K562 (cell line): ENCODE results near the gene RHOB. TPM values are rescaled to one million over a fixed set of nuclear protein-coding genes. Genes with fewer than 3 reads are reported as not detected.

Source experiments
- ATAC-seq: fragments of 200-7000 bp; cut with Tn5 transposase; 3 replicates; pipeline ENCODE4 v1.9.1; 2020; ENCODE audit warnings: moderate library complexity
- BruUV-seq: library from RNA; stranded (reverse); fragments of 400-500 nt; replicated peaks from 2 replicates; lab custom pipeline; 2021; lab: Mats Ljungman, UMichigan
- CTCF ChIA-PET: fragments of 300-600 bp; formaldehyde crosslinking; extraction: SDS; loops from one replicate; lab custom pipeline; 2021; ENCODE audit warnings: low intra/inter-chr PET ratio; lab: Yijun Ruan, JAX
- POLR2A ChIA-PET: fragments of 300-600, 350-650 bp; sonication (Branson Sonifier 250); formaldehyde crosslinking; extraction: SDS; loops from one replicate; lab custom pipeline; 2021; ENCODE audit warnings: antibody characterized with exemption, inconsistent platforms; lab: Yijun Ruan, JAX
- DNase-seq, 4 experiments: peaks; one replicate each; pipeline versions ENCODE4 v3.0.0 to v3.0.0-alpha.2; 2011 to 2018; ENCODE audit warnings: low spot score in 3 of 4, mixed read lengths in 3 of 4; ENCODE audit errors: extremely low read depth in 1 of 4
- FAIRE-seq: peaks from 2 replicates; lab custom pipeline; 2011; peaks lifted over from hg19 to GRCh38; lab: Jason Lieb, UNC
- H2AFZ ChIP-seq: 2 replicates; pipeline ENCODE4 v1.6.0; 2011; ENCODE audit warnings: low read depth, low read length, control low read depth, inconsistent platforms
- H3K27ac ChIP-seq: fragments of 200-600 bp; 3 replicates; pipeline ENCODE4 v1.8.0; 2011; ENCODE audit warnings: low read depth, mild to moderate bottlenecking, control low read depth, inconsistent platforms, low read length, moderate library complexity, mixed read lengths; ENCODE audit errors: extremely low read depth
- H3K27me3 ChIP-seq, 2 experiments: fragments of 300-600 bp in 1 of 2; 2 replicates in 1 of 2; 3 replicates in 1 of 2; pipeline versions ENCODE4 v1.6.0 to v1.8.0; 2011; ENCODE audit warnings: inconsistent platforms in 2 of 2, low read length in 2 of 2, mild to moderate bottlenecking in 1 of 2, mixed read lengths in 1 of 2, moderate library complexity in 1 of 2; ENCODE audit not compliant: control insufficient read depth in 2 of 2, insufficient read depth in 2 of 2
- H3K36me3 ChIP-seq: fragments of 300-600 bp; 3 replicates; pipeline ENCODE4 v1.8.0; 2011; ENCODE audit warnings: mild to moderate bottlenecking, low read length, inconsistent platforms; ENCODE audit not compliant: control insufficient read depth, insufficient read depth
- H3K4me1 ChIP-seq, 2 experiments: fragments of 200-600 bp in 1 of 2; replicated peaks in 1 of 2; 2 replicates in 1 of 2; 3 replicates in 1 of 2; pipeline versions ENCODE4 v1.5.1 to v1.8.0; 2011; ENCODE audit warnings: inconsistent platforms in 2 of 2, low read length in 2 of 2, mild to moderate bottlenecking in 1 of 2, mixed read lengths in 1 of 2, moderate library complexity in 1 of 2; ENCODE audit not compliant: control insufficient read depth in 2 of 2, insufficient read depth in 2 of 2
- H3K4me2 ChIP-seq: 2 replicates; pipeline ENCODE4 v1.6.1; 2011; ENCODE audit warnings: low read length, control low read depth, inconsistent platforms, mixed read lengths; ENCODE audit not compliant: insufficient read depth
- H3K4me3 ChIP-seq: fragments of 200-600 bp; sonication (generic), shearing (Covaris generic); 2 replicates; pipeline ENCODE4 v1.5.1; 2016; ENCODE audit warnings: control low read depth, inconsistent platforms
- H3K79me2 ChIP-seq: fragments of 200-600 bp; 3 replicates; pipeline ENCODE4 v1.8.0; 2011; ENCODE audit warnings: low read length, inconsistent platforms; ENCODE audit not compliant: control insufficient read depth, insufficient read depth
- H3K9ac ChIP-seq, 2 experiments: 2 replicates each; pipeline versions ENCODE4 v1.6.0 to v1.6.1; 2011; ENCODE audit warnings: low read depth in 2 of 2, low read length in 2 of 2, control low read depth in 1 of 2, inconsistent platforms in 1 of 2, mild to moderate bottlenecking in 1 of 2, mixed read lengths in 1 of 2; ENCODE audit not compliant: insufficient read depth in 1 of 2
- H3K9me1 ChIP-seq: one replicate; pipeline ENCODE4 v1.6.0; 2011; ENCODE audit warnings: inconsistent platforms, mild to moderate bottlenecking, low read length, moderate library complexity; ENCODE audit not compliant: control insufficient read depth, insufficient read depth
- H3K9me3 ChIP-seq: replicated peaks from 2 replicates; pipeline ENCODE4 v1.5.1; 2011; ENCODE audit warnings: low read depth, low read length, inconsistent platforms; ENCODE audit not compliant: control insufficient read depth, insufficient read depth
- H4K20me1 ChIP-seq: replicated peaks from 2 replicates; pipeline ENCODE4 v1.6.1; 2011; ENCODE audit warnings: low read length, inconsistent platforms, mixed read lengths; ENCODE audit not compliant: control insufficient read depth, insufficient read depth
- CEBPB ChIP-seq: fragments of 450-650 bp; IDR thresholded peaks from 2 replicates; pipeline ENCODE4 v1.6.1; 2016; ENCODE audit warnings: missing genetic modification characterization, missing compliant biosample characterization
- CEBPG ChIP-seq, 3 experiments: fragments of 200-800 bp in 1 of 3; sonication (Bioruptor generic) in 1 of 3; sonication (generic) in 1 of 3; formaldehyde crosslinking in 1 of 3; IDR thresholded peaks in 2 of 3; conservative IDR thresholded peaks in 1 of 3; 2 replicates each; pipeline versions ENCODE4 v1.6.1 to v1.8.0; 2016 to 2022; ENCODE audit warnings: missing compliant biosample characterization in 2 of 3, missing genetic modification characterization in 2 of 3, mild to moderate bottlenecking in 1 of 3, missing genetic modification reagents in 1 of 3
- PHF8 ChIP-seq: fragments of 200-600 bp; sonication (generic); IDR thresholded peaks from 2 replicates; pipeline ENCODE4 v1.6.1; 2012; ENCODE audit warnings: mixed run types, mild to moderate bottlenecking, inconsistent platforms, low read length, moderate library complexity, borderline replicate concordance
- ZNF212 ChIP-seq: fragments of 450-650 bp; formaldehyde crosslinking; IDR thresholded peaks from 2 replicates; pipeline ENCODE4 v1.4.0; 2020; ENCODE audit warnings: mild to moderate bottlenecking
- WGBS: fragments of 100-300 bp; shearing (Covaris generic); methylation state at CpG from one replicate; pipeline ENCODE4 v1.1.6; 2016; ENCODE audit warnings: low coverage, mixed read lengths; ENCODE audit not compliant: insufficient coverage; ENCODE audit errors: missing lambda C conversion rate; 5-methylcytosine and 5-hydroxymethylcytosine counted together
- in situ Hi-C: fragments of 300-500 bp; cut with MboI; formaldehyde crosslinking; loops from 4 replicates; pipeline ENCODE4 v1.15.0; 2018; ENCODE audit warnings: inconsistent platforms, mixed read lengths
- intact Hi-C: fragments of 100-400 bp; cut with micrococcal nuclease; formaldehyde crosslinking; loops from 2 replicates; pipeline ENCODE4 v1.14.2; 2022
- polyA plus RNA-seq, 8 experiments: library from polyadenylated mRNA; depleted of rRNA in 4 of 8; stranded (reverse) in 5 of 8; unstranded in 3 of 8; fragments of >200 nt; fragmentation: Nextera tagmentation in 2 of 8; fragmentation: Illumina TruSeq in 1 of 8; extraction: Ambion mirVana in 2 of 8; extraction: Trizol in 1 of 8; gene quantifications; 2 replicates each; pipeline versions ENCODE4 v1.2.1 to v1.2.3, GENCODE V29; 2011 to 2014; ENCODE audit warnings: inconsistent platforms in 1 of 8, missing spikeins in 1 of 8
- total RNA-seq, 7 experiments: library from RNA; depleted of rRNA in 6 of 7; stranded (reverse); fragments of >200 nt in 6 of 7; fragmentation: Illumina TruSeq in 2 of 7; extraction: Trizol in 2 of 7; gene quantifications; 2 replicates each; pipeline versions ENCODE4 v1.2.1 to v1.2.3, GENCODE V29; 2011 to 2021; ENCODE audit warnings: low replicate concordance in 1 of 7
- TF ChIP-seq, protein P1 (sequence below): sonication (generic); formaldehyde crosslinking; IDR thresholded peaks from 2 replicates; pipeline ENCODE4 v1.8.0; 2022; ENCODE audit warnings: missing genetic modification reagents, mild to moderate bottlenecking, moderate library complexity, borderline replicate concordance
- TF ChIP-seq, protein P2 (sequence below), 2 experiments: fragments of 450-650 bp in 1 of 2; sonication (generic) in 1 of 2; formaldehyde crosslinking in 1 of 2; IDR thresholded peaks in 1 of 2; conservative IDR thresholded peaks in 1 of 2; 2 replicates each; pipeline versions ENCODE4 v1.6.1 to v1.8.1; 2016 to 2023; ENCODE audit warnings: mild to moderate bottlenecking in 2 of 2, moderate library complexity in 2 of 2, inconsistent platforms in 1 of 2, missing genetic modification reagents in 1 of 2

Gene RHOB
- total and polyA plus RNA-seq, 9 of the 15 experiments (the other 6 are each of a cell fraction or from before 2014, with no cell fraction given) = 0.07 to 4.8 (median 1.1) TPM

DNA sequence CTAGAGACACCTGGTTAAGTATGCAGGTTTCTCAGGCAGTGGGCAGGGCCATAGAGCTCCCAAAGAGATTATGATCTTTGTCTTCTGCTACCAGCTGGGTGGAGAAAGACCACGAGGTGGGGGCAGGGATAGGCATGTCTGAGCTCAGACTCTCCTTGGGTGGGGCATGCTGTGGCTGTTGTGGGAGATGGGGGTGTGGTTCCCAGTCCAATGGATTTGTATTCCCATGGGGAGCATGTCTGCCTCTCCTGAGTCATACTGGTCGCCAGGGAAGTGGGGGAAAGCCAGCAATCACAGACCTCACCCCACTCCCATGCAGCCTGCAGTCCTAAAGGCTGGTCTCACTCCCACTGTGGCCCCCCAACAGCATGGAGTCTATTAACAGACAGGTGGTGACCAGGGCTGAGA lies 31.4 kb upstream of the RHOB start:
- FAIRE-seq (no peak), DNase-seq (no peak), ATAC-seq (no peak)
- H3K4me1 ChIP-seq = peaks cover 0 to 13% of the 10 kb centered on the region in 2 experiments; a peak in 2 of 5 replicates
- no TSS peak for BruUV-seq
- peak overlapping the region; percentile 49 for H2AFZ ChIP-seq
- H3K9me3 ChIP-seq = no peaks in the 10 kb centered on the region
- no peaks in the 10 kb centered on the region for H3K36me3 ChIP-seq
- H3K9ac ChIP-seq = no peak overlapping the region
- intact Hi-C loops = no loop called here
- TF ChIP-seq, protein P1, sequence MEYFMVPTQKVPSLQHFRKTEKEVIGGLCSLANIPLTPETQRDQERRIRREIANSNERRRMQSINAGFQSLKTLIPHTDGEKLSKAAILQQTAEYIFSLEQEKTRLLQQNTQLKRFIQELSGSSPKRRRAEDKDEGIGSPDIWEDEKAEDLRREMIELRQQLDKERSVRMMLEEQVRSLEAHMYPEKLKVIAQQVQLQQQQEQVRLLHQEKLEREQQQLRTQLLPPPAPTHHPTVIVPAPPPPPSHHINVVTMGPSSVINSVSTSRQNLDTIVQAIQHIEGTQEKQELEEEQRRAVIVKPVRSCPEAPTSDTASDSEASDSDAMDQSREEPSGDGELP = peak; percentile 40; the same call in 1 of the 2 replicates
- TF ChIP-seq ZNF212 (CRISPR knock-in tag) = no peak
- no peak overlapping the region for H3K4me3 ChIP-seq
- H3K27me3 ChIP-seq = no peaks in the 10 kb centered on the region; a peak in 2 of 5 replicates
- no peaks in the 10 kb centered on the region for H3K79me2 ChIP-seq
- no peak overlapping the region for H3K4me2 ChIP-seq
- H3K27ac ChIP-seq = no peak overlapping the region
- CTCF ChIA-PET = no interaction called here
- POLR2A ChIA-PET = interaction anchor here (1.3 kb wide), 1 partner anchor 12 kb away, joined by 4 read pairs; no protein-coding TSS in a partner anchor
- no peaks in the 10 kb centered on the region for H3K9me1 ChIP-seq
- in situ Hi-C loops = no loop called here
- 4% methylated on average over 2 of the region's 2 CpGs for WGBS
- no peaks in the 10 kb centered on the region for H4K20me1 ChIP-seq

DNA sequence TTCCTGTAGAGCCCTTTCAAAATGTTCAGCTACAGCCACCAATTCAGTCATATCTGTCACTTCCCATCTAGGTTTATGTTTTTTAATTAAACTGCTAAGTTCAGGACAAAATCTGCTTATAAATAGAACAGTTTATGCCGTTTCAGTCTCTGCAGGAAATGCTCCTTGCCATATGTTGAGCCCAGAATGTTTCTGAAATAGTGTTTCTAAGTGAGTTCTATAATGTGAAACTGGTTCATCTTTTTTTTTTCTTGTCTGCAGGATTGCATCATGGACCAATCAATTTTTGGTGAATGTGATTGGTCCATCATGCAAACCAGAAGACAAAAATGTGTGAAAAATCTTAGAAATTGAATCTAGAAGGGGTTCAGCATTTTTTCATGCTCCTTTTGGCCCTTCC lies 30.2 kb upstream of the RHOB start:
- ChIA-PET CTCF (no interaction called here), POLR2A (interaction anchor here (1.3 kb wide), 1 partner anchor 13 kb away, joined by 4 read pairs; no protein-coding TSS in a partner anchor)
- peaks cover 0 to 5% of the 10 kb centered on the region in 2 experiments; a peak in 2 of 5 replicates for H3K27me3 ChIP-seq
- H3K36me3 ChIP-seq = no peaks in the 10 kb centered on the region
- no peak for DNase-seq
- no peak overlapping the region for H3K27ac ChIP-seq
- no peaks in the 10 kb centered on the region for H3K9me1 ChIP-seq
- H3K4me3 ChIP-seq = no peak overlapping the region
- no peak overlapping the region for H2AFZ ChIP-seq
- no peak for ATAC-seq
- in situ Hi-C loops (no loop called here), intact Hi-C loops (no loop called here)
- 5% methylated on average over 1 of the region's 1 CpG for WGBS
- BruUV-seq = no TSS peak
- H3K9ac ChIP-seq = no peak overlapping the region
- no peaks in the 10 kb centered on the region for H3K79me2 ChIP-seq
- no peak overlapping the region for H3K4me2 ChIP-seq
- no peaks in the 10 kb centered on the region for H3K9me3 ChIP-seq
- H3K4me1 ChIP-seq = peaks cover 0 to 13% of the 10 kb centered on the region in 2 experiments; a peak in 2 of 5 replicates
- no peak for TF ChIP-seq CEBPG (CRISPR knock-in tag; IDR thresholded peaks at IDR 0.05)
- peak; percentile 44 to 56; a peak in 3 of 4 replicates for TF ChIP-seq CEBPG (tag; conservative IDR thresholded peaks at IDR 0.05 in 1 of 2, IDR thresholded peaks at IDR 0.05 in 1 of 2)
- TF ChIP-seq, protein P2, sequence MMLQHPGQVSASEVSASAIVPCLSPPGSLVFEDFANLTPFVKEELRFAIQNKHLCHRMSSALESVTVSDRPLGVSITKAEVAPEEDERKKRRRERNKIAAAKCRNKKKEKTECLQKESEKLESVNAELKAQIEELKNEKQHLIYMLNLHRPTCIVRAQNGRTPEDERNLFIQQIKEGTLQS (IDR thresholded peaks at IDR 0.05) = peak; percentile 21; the same call in 1 of the 2 replicates
- TF ChIP-seq, protein P2 (CRISPR knock-in tag; conservative IDR thresholded peaks at IDR 0.05) = no peak
- 0 out of 2 replicates have a peak, but pooled peaks have one; percentile 16 for TF ChIP-seq CEBPB (tag)
- no peak for TF ChIP-seq PHF8
- no peaks in the 10 kb centered on the region for H4K20me1 ChIP-seq
- no peak for FAIRE-seq
